ENCODE data around the gene ADCYAP1.

The ADCYAP1 gene

GRCh38 chr18:908758-909724 is 4.4 kb downstream of the ADCYAP1 start:
- peak; percentile 5 for DNase-seq (ENCODE audit: extremely low read depth, low read depth)
- TF ChIP-seq, protein P1, sequence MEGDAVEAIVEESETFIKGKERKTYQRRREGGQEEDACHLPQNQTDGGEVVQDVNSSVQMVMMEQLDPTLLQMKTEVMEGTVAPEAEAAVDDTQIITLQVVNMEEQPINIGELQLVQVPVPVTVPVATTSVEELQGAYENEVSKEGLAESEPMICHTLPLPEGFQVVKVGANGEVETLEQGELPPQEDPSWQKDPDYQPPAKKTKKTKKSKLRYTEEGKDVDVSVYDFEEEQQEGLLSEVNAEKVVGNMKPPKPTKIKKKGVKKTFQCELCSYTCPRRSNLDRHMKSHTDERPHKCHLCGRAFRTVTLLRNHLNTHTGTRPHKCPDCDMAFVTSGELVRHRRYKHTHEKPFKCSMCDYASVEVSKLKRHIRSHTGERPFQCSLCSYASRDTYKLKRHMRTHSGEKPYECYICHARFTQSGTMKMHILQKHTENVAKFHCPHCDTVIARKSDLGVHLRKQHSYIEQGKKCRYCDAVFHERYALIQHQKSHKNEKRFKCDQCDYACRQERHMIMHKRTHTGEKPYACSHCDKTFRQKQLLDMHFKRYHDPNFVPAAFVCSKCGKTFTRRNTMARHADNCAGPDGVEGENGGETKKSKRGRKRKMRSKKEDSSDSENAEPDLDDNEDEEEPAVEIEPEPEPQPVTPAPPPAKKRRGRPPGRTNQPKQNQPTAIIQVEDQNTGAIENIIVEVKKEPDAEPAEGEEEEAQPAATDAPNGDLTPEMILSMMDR (IDR thresholded peaks at IDR 0.05; ENCODE audit: low read depth, low read length, missing control alignments): no peak
- peak overlapping the region; percentile 2; the same call in 1 of the 2 replicates for H3K4me3 ChIP-seq (replicated peaks; ENCODE audit: low read depth, low read length)

DNA sequence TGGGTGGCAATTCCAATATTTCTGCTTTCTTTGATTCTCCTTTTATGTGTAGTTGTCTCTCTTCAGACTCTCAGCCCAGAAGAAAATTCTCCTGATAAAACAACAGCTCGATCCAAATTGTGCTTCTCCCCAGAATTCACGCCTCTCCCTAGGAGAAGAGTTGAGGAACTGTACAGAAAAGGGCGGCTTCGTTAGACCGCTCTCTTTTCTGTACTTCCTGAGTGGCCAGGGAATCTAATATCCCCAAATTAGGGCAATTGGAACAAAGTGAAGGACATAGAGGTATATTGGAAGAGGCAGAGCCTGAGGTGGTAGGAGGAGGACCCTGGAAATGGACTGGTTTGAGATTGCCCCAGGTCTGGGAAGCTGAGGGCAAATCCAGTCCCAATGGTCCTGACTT is 5.6 kb downstream of the ADCYAP1 start:
- TF ChIP-seq, protein P1 (IDR thresholded peaks at IDR 0.05; ENCODE audit: low read depth, low read length, missing control alignments): no peak
- DNase-seq (ENCODE audit: extremely low read depth, low read depth): no peak
- no peak overlapping the region for H3K4me3 ChIP-seq (replicated peaks; ENCODE audit: low read depth, low read length)

- TF ChIP-seq, protein P1 (IDR thresholded peaks at IDR 0.05; ENCODE audit: low read depth, low read length, missing control alignments): no peak
- no peak overlapping the region for H3K4me3 ChIP-seq (replicated peaks; ENCODE audit: low read depth, low read length)
- no peak for DNase-seq (ENCODE audit: extremely low read depth, low read depth)
Observed at GRCh38 chr18:911025-911424, 6.4 kb downstream of the ADCYAP1 start.

DNA sequence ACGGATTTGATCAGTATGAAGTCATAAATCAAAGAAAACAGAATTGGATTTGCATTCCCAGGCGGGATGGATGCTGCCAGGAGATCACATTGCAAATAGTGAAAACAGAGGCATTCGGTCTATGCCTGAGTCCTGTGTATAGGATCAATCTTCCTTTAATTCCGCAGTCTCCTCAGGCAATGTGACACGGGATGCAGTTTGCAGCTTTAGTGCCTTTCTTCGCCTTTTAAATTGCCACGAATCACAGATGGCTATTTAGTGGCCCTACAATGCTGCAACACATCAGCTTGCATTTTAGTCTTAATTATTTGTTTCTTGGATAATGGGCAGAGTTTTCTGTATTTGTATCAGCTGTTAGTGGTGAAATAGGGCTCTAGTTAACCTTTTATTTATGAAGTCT is 6.8 kb downstream of the ADCYAP1 start:
- TF ChIP-seq, protein P1 (IDR thresholded peaks at IDR 0.05; ENCODE audit: low read depth, low read length, missing control alignments): no peak
- no peak overlapping the region for H3K4me3 ChIP-seq (replicated peaks; ENCODE audit: low read depth, low read length)
- no peak for DNase-seq (ENCODE audit: extremely low read depth, low read depth)

DNA sequence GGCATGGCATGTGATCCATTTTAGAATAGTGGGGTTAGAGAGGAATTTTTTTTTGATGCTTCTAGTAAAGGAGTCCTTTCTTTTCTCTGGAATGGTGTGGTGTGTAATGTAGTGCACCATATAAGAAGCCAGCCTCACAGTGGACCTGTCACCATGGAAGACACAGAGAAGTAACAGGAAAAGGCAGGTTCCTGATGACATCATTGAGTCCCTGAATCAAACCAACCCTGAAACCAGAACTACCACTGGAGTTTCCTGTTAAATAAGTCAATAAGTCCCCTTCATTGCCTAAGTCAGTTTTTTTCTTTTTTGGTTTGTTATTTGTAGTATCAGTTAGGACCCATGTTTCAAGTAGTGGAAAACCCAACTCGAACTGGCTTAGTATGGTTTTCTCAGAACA is 11.9 kb downstream of the ADCYAP1 start:
- no peak overlapping the region for H3K4me3 ChIP-seq (replicated peaks; ENCODE audit: low read depth, low read length)
- DNase-seq (ENCODE audit: extremely low read depth, low read depth): no peak
- TF ChIP-seq, protein P1 (IDR thresholded peaks at IDR 0.05; ENCODE audit: low read depth, low read length, missing control alignments): no peak

DNA sequence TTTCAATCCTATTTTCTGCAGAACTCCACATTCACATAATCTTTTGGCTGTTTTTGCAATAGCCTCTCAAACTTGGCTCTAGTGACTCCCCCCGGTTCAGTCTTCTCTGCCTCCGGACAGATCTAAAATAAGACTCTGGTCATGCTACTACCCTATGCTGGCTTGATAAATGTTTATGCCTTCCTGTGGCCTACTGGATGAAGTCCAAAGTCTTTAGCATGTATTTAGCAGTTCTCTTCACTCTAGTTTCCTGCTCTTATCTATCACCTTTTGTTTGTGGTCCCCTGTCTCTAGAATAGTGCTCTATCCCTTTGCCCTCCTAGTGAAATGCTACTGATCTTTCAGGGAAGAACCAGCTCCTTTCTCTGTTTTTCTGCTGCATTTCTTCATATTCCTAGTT is 14.4 kb downstream of the ADCYAP1 start:
- TF ChIP-seq, protein P1 (IDR thresholded peaks at IDR 0.05; ENCODE audit: low read depth, low read length, missing control alignments): no peak
- no peak overlapping the region for H3K4me3 ChIP-seq (replicated peaks; ENCODE audit: low read depth, low read length)
- no peak for DNase-seq (ENCODE audit: extremely low read depth, low read depth)
